ENCODE results near the gene GABRG3.

DNA sequence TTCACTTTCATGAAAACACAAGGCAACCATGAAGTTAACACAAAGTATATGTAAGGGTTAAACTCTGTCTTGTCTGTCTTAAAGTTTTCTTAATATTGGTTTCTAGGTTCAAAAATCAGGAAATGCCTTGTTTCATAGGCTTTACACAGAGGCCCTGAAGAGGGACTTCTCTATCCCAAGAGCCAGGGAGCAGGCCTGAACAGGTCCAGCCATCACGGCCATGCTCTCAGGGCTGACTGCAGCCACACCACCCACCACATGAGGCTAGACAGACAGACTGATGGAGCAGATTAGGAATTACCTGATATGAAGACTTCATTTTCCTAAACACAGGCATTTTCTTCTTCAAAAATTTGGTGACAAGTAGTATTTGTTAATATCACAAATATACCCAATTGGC is 502.9 kb downstream of the GABRG3 start:
- TF ChIP-seq, protein P1, sequence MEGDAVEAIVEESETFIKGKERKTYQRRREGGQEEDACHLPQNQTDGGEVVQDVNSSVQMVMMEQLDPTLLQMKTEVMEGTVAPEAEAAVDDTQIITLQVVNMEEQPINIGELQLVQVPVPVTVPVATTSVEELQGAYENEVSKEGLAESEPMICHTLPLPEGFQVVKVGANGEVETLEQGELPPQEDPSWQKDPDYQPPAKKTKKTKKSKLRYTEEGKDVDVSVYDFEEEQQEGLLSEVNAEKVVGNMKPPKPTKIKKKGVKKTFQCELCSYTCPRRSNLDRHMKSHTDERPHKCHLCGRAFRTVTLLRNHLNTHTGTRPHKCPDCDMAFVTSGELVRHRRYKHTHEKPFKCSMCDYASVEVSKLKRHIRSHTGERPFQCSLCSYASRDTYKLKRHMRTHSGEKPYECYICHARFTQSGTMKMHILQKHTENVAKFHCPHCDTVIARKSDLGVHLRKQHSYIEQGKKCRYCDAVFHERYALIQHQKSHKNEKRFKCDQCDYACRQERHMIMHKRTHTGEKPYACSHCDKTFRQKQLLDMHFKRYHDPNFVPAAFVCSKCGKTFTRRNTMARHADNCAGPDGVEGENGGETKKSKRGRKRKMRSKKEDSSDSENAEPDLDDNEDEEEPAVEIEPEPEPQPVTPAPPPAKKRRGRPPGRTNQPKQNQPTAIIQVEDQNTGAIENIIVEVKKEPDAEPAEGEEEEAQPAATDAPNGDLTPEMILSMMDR (IDR thresholded peaks at IDR 0.05; ENCODE audit: extremely low read depth in 1 of 2, insufficient read depth in 1 of 2, low read depth in 1 of 2, low read length in 2 of 2): no peak
- TF ChIP-seq EZH2 (IDR thresholded peaks at IDR 0.05; ENCODE audit: borderline replicate concordance, low read depth, low read length, severe bottlenecking): no peak
- TF ChIP-seq POLR2A (IDR thresholded peaks at IDR 0.05; ENCODE audit: low read depth, low read length): no peak
- TF ChIP-seq FOS (IDR thresholded peaks at IDR 0.05; ENCODE audit: borderline replicate concordance, insufficient read depth, low read length): no peak
- TF ChIP-seq, protein P2, sequence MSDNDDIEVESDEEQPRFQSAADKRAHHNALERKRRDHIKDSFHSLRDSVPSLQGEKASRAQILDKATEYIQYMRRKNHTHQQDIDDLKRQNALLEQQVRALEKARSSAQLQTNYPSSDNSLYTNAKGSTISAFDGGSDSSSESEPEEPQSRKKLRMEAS (IDR thresholded peaks at IDR 0.05; ENCODE audit: insufficient read depth, insufficient read length): no peak
- no peak for TF ChIP-seq JUN (IDR thresholded peaks at IDR 0.05; ENCODE audit: borderline replicate concordance, insufficient read depth, insufficient read length, low read depth)
- TF ChIP-seq POLR2AphosphoS5 (IDR thresholded peaks at IDR 0.05; ENCODE audit: insufficient read depth, low read depth, low read length): no peak
- TF ChIP-seq GATA2 (IDR thresholded peaks at IDR 0.05; ENCODE audit: insufficient read depth, insufficient read length, low read depth, low read length): no peak
- TF ChIP-seq MYC (IDR thresholded peaks at IDR 0.05; ENCODE audit: low read depth, low read length): no peak

Measured in endothelial cell of umbilical vein (primary cell).